HCT116 (cell line): ENCODE measurements around the gene CES3.

ENCODE experiments used
- POLR2A ChIP-seq: IDR thresholded peaks from 2 replicates; pipeline ENCODE4 v1.7.0; 2011; ENCODE audit warnings: borderline replicate concordance; ENCODE audit not compliant: insufficient read depth, insufficient read length; ENCODE audit errors: extremely low read depth
- TF ChIP-seq, protein P1 (sequence below): IDR thresholded peaks from 2 replicates; pipeline ENCODE4 v1.6.1; 2012; ENCODE audit warnings: low read depth

DNA sequence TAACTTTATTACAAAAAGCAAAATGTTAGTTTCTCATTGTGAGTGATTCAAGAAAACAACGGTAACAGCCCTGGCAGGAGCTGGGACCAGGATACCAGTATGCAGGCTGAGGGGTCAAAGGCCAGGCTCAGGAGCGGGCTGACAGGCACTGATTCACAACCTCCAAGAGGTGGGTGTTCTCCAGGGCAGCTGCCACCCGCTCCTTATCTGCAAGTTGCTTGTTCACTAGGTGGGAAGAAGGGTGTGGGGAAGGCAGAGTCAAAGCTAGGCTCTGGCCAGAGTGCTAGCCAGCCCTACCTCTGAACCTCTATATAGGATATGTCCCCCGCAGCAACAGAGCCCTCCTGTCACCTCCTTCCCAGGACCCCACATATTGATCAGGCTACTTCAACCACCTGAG is 29.0 kb upstream of the CES3 start:
- no peak for TF ChIP-seq POLR2A
- TF ChIP-seq, protein P1, sequence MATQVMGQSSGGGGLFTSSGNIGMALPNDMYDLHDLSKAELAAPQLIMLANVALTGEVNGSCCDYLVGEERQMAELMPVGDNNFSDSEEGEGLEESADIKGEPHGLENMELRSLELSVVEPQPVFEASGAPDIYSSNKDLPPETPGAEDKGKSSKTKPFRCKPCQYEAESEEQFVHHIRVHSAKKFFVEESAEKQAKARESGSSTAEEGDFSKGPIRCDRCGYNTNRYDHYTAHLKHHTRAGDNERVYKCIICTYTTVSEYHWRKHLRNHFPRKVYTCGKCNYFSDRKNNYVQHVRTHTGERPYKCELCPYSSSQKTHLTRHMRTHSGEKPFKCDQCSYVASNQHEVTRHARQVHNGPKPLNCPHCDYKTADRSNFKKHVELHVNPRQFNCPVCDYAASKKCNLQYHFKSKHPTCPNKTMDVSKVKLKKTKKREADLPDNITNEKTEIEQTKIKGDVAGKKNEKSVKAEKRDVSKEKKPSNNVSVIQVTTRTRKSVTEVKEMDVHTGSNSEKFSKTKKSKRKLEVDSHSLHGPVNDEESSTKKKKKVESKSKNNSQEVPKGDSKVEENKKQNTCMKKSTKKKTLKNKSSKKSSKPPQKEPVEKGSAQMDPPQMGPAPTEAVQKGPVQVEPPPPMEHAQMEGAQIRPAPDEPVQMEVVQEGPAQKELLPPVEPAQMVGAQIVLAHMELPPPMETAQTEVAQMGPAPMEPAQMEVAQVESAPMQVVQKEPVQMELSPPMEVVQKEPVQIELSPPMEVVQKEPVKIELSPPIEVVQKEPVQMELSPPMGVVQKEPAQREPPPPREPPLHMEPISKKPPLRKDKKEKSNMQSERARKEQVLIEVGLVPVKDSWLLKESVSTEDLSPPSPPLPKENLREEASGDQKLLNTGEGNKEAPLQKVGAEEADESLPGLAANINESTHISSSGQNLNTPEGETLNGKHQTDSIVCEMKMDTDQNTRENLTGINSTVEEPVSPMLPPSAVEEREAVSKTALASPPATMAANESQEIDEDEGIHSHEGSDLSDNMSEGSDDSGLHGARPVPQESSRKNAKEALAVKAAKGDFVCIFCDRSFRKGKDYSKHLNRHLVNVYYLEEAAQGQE, result no peak
